SH-SY5Y (cell line): ENCODE results near the gene RAB3IP.

ENCODE experiments used
- GATA2 ChIP-seq: IDR thresholded peaks from 2 replicates; pipeline ENCODE4 v1.6.1; 2011; ENCODE audit warnings: mild to moderate bottlenecking, low read depth, low read length
- GATA3 ChIP-seq: IDR thresholded peaks from 2 replicates; pipeline ENCODE4 v1.6.1; 2011; ENCODE audit warnings: low read depth, mild to moderate bottlenecking, low read length, moderate library complexity

The RAB3IP gene

GRCh38 chr12:69726922-69727321 lies 11.7 kb upstream of the RAB3IP start:
- TF ChIP-seq GATA3 (no peak), GATA2 (no peak)

- no peak for TF ChIP-seq GATA2
- TF ChIP-seq GATA3, result no peak
Observed at GRCh38 chr12:69732088-69732487, 6.6 kb upstream of the RAB3IP start.

DNA sequence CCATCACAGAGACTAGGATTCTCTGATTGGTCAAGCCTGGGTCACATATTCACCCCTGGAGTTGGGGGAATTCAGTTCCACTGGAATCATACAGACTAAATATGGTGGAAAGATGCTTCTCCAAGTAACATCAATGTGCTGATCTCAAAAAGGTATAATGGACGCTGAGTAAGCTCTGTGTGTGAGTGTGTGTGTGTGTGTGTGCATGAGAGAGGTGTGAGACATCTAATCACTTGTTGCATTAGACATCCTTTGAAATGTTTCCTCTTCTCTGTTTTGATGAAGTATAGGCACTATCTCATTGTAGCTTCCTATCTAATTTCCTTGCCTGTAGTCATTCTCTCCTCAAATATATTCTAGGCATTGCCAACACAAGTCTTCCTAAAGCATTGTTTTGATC lies 5.0 kb upstream of the RAB3IP start:
- TF ChIP-seq GATA2, result no peak
- TF ChIP-seq GATA3, result no peak

GRCh38 chr12:69739287-69740191 lies 879 bp downstream of the RAB3IP start:
- TF ChIP-seq GATA2 (no peak), GATA3 (no peak)

GRCh38 chr12:69744109-69744508 lies 5.4 kb downstream of the RAB3IP start:
- no peak for TF ChIP-seq GATA3

DNA sequence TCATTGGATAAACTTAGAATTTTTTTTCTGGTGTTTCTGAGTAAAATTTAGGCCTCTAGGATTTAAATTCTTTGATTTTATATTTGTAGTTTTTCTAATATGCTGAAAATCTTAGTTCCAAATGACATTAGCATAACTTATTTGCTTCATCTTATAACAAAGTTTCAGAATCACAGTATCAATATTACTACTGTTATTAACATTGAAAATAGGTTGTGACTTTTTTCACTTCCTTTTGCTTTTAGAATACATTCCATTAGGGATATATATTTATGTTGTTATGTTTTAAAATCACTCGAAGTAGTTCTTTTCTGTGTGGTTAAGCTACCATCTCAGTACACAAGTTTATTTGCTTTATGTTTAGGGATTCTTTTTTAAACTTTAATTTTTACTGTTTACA lies 12.8 kb downstream of the RAB3IP start:
- TF ChIP-seq GATA3 (no peak), GATA2 (no peak)

- TF ChIP-seq GATA2 (no peak), GATA3 (no peak)
Observed at GRCh38 chr12:69755302-69755701, 16.6 kb downstream of the RAB3IP start.

DNA sequence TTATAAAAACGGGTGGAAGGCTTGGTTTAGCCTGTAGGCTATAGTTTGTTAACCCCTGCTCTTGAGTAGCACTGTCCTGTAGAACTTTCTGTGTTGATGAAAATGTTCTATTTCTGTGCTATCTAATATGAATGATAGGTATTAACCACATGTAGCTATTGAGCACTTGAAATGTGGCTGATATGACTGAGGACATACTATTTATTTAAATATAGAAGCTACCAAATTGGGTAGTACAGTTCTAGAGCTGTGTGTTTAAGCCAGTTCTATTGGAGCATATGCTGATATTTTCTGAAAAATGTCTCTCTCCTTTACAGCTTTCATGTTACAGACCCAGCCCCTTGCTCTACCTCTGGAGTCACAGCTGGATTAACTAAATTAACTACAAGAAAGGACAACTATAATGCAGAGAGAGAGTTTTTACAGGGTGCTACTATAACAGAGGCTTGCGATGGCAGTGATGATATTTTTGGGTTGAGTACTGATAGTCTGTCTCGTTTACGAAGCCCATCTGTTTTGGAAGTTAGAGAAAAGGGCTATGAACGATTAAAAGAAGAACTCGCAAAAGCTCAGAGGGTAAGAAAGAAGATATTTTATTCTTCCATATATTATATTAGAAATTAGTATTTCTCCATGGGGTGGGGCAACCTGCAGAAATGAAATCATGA lies 17.6 kb downstream of the RAB3IP start:
- TF ChIP-seq GATA3, result no peak
- TF ChIP-seq GATA2, result no peak

DNA sequence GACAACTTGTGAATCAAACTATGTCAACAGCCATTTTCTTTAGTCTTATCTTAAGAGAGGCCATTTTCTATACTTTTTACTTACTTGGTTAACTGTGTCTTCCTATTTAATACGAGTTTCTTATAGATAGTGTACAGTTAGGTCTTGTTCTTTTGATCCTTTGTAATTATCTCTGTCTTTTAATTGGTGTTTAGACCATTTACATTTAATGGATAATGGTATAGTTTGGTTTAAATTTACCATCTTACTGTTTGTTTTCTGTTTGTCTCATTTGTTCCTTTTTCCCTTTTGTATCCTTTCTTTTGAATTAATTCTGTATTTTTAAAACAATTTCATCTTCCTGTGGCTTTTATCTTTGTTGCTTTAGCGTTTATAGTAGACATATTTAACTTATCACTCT lies 19.4 kb downstream of the RAB3IP start:
- no peak for TF ChIP-seq GATA2
- no peak for TF ChIP-seq GATA3

- TF ChIP-seq GATA2, result no peak
- TF ChIP-seq GATA3, result no peak
Observed at GRCh38 chr12:69765515-69765914, 26.9 kb downstream of the RAB3IP start.

GRCh38 chr12:69766260-69766659 lies 27.6 kb downstream of the RAB3IP start:
- TF ChIP-seq GATA2 (no peak), GATA3 (no peak)

DNA sequence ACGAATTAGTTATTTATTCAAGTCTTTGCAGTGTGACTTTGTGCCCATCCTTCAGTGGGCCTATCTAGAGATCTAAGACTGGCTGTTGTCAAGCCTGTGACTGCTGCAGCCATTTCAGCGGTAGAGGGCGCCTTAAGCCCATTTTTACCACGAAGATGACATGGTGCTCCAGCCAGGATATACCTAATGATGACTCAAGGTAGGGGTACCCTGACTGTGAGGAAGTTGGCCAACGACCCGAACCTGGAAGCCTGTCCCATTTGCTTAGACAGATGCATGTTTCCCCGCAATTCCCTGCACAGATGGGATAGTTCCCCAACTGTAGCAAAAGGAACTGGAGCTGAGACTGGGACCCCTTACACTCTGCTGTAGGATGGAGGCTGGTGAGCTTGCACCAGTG lies 41.3 kb downstream of the RAB3IP start:
- no peak for TF ChIP-seq GATA3
- TF ChIP-seq GATA2, result no peak

GRCh38 chr12:69783365-69783764 lies 44.7 kb downstream of the RAB3IP start:
- TF ChIP-seq GATA2 (no peak), GATA3 (no peak)

- TF ChIP-seq GATA3, result no peak
- no peak for TF ChIP-seq GATA2
Observed at GRCh38 chr12:69789351-69789750, 50.7 kb downstream of the RAB3IP start.

GRCh38 chr12:69792533-69792932 lies 53.9 kb downstream of the RAB3IP start:
- TF ChIP-seq GATA3 (no peak), GATA2 (no peak)

GRCh38 chr12:69810870-69811498 lies 72.3 kb downstream of the RAB3IP start:
- TF ChIP-seq GATA3, result no peak
- no peak for TF ChIP-seq GATA2
